Keratinocyte (primary cell): ENCODE results near the gene TLR9. TPM values are rescaled to one million over a fixed set of nuclear protein-coding genes. Genes with fewer than 3 reads are reported as not detected.

Source experiments
- DNase-seq: peaks from one replicate; pipeline ENCODE4 v3.0.0-alpha.2; 2011; ENCODE audit warnings: low read depth, missing footprints, low spot score
- FAIRE-seq: peaks from 2 replicates; lab custom pipeline; 2011; peaks lifted over from hg19 to GRCh38; lab: Jason Lieb, UNC
- H2AFZ ChIP-seq: 2 replicates; pipeline ENCODE4 v1.6.0; 2012; ENCODE audit warnings: low read length, control low read depth, inconsistent platforms; ENCODE audit not compliant: control insufficient read depth
- H3K27ac ChIP-seq: 2 replicates; pipeline ENCODE4 v1.5.1; 2011; ENCODE audit warnings: low read length; ENCODE audit not compliant: control insufficient read depth, insufficient read depth
- H3K27me3 ChIP-seq: 3 replicates; pipeline ENCODE4 v1.6.0; 2011; ENCODE audit warnings: low read length; ENCODE audit not compliant: control insufficient read depth, insufficient read depth; ENCODE audit errors: extremely low read depth
- H3K36me3 ChIP-seq, 2 experiments: 2 replicates in 1 of 2; 3 replicates in 1 of 2; pipeline ENCODE4 v1.5.1; 2011; ENCODE audit warnings: low read length in 2 of 2, mild to moderate bottlenecking in 1 of 2; ENCODE audit not compliant: control insufficient read depth in 2 of 2, insufficient read depth in 2 of 2; ENCODE audit errors: extremely low read depth in 1 of 2
- H3K4me1 ChIP-seq: 3 replicates; pipeline ENCODE4 v1.5.1; 2011; ENCODE audit warnings: low read length; ENCODE audit not compliant: control insufficient read depth, insufficient read depth; ENCODE audit errors: extremely low read depth
- H3K4me2 ChIP-seq: 3 replicates; pipeline ENCODE4 v1.6.0; 2011; ENCODE audit warnings: low read depth, low read length; ENCODE audit not compliant: control insufficient read depth, insufficient read depth; ENCODE audit errors: extremely low read depth
- H3K4me3 ChIP-seq, 3 experiments: fragments of 200-600 bp in 1 of 3; sonication (generic) in 1 of 3; 2 replicates in 2 of 3; 3 replicates in 1 of 3; pipeline ENCODE4 v1.5.1; 2011 to 2016; ENCODE audit warnings: low read length in 3 of 3, mild to moderate bottlenecking in 3 of 3, control low read depth in 2 of 3, inconsistent platforms in 1 of 3, low read depth in 1 of 3, mixed read lengths in 1 of 3, mixed run types in 1 of 3, moderate library complexity in 1 of 3; ENCODE audit not compliant: control insufficient read depth in 2 of 3, insufficient read depth in 2 of 3; ENCODE audit errors: extremely low read depth in 1 of 3
- H3K79me2 ChIP-seq: 2 replicates; pipeline ENCODE4 v1.6.0; 2012; ENCODE audit warnings: low read length; ENCODE audit not compliant: control insufficient read depth, insufficient read depth
- H3K9ac ChIP-seq: 3 replicates; pipeline ENCODE4 v1.6.0; 2011; ENCODE audit warnings: low read length; ENCODE audit not compliant: control insufficient read depth, insufficient read depth; ENCODE audit errors: extremely low read depth
- H3K9me1 ChIP-seq: 3 replicates; pipeline ENCODE4 v1.6.0; 2011; ENCODE audit warnings: low read length; ENCODE audit not compliant: control insufficient read depth, insufficient read depth; ENCODE audit errors: extremely low read depth
- H3K9me3 ChIP-seq: 2 replicates; pipeline ENCODE4 v1.5.1; 2012; ENCODE audit warnings: low read depth, low read length; ENCODE audit not compliant: control insufficient read depth
- H4K20me1 ChIP-seq: 3 replicates; pipeline ENCODE4 v1.6.0; 2011; ENCODE audit warnings: low read length; ENCODE audit not compliant: control insufficient read depth, insufficient read depth; ENCODE audit errors: extremely low read depth
- CTCF ChIP-seq, 3 experiments: IDR thresholded peaks in 1 of 3; conservative IDR thresholded peaks in 1 of 3; optimal IDR thresholded peaks in 1 of 3; 2 replicates in 2 of 3; 3 replicates in 1 of 3; pipeline versions ENCODE3 to v1.5.1; 2011; ENCODE audit warnings: low read length in 3 of 3, mild to moderate bottlenecking in 3 of 3, moderate library complexity in 2 of 3, control low read depth in 1 of 3, inconsistent platforms in 1 of 3; ENCODE audit not compliant: insufficient read depth in 2 of 3; ENCODE audit errors: extremely low read depth in 1 of 3
- EZH2 ChIP-seq: IDR thresholded peaks from one replicate; pipeline ENCODE4 v1.6.1; 2012; ENCODE audit warnings: inconsistent platforms, mild to moderate bottlenecking, low read length, moderate library complexity
- dilution Hi-C: fragments of 300-500 bp; cut with MboI; formaldehyde crosslinking; loops from one replicate; pipeline ENCODE4 v1.7.0; 2020; ENCODE audit warnings: low sequenced_read_pairs; ENCODE audit not compliant: extremely low pct_ligation_motif_present
- polyA plus RNA-seq, 5 experiments: library from polyadenylated mRNA; depleted of rRNA in 3 of 5; stranded (reverse) in 3 of 5; stranded (forward) in 1 of 5; unstranded in 1 of 5; fragments of >200 nt; gene quantifications; 1 replicate in 1 of 5; 2 replicates in 3 of 5; 3 replicates in 1 of 5; pipeline versions ENCODE4 v1.2.1 to v1.2.3, GENCODE V29; 2011 to 2012; ENCODE audit warnings: missing spikeins in 2 of 5, low read depth in 1 of 5, low replicate concordance in 1 of 5

TLR9 gene
- polyA plus RNA-seq, 1 donor (not counting 4 experiments of a cell fraction or from before 2014, with no cell fraction given) = not detected

- TF ChIP-seq CTCF (optimal IDR thresholded peaks at IDR 0.05 in 1 of 3, IDR thresholded peaks at IDR 0.05 in 1 of 3, conservative IDR thresholded peaks at IDR 0.05 in 1 of 3; ENCODE audit: extremely low read depth in 1 of 3, insufficient read depth in 2 of 3, low read length in 3 of 3) (no peak), EZH2 (no peak)
- Histone ChIP-seq H3K4me2 (no peak overlapping the region), H3K36me3 (peaks cover 36 to 45% of the 10 kb centered on the region in 2 experiments), H3K27me3 (no peaks in the 10 kb centered on the region), H3K79me2 (peaks cover 3% of the 10 kb centered on the region), H3K9me3 (no peaks in the 10 kb centered on the region), H3K27ac (no peak overlapping the region), H3K4me1 (peaks cover 11% of the 10 kb centered on the region), H2AFZ (no peak overlapping the region), H4K20me1 (peaks cover 4% of the 10 kb centered on the region), H3K9me1 (no peaks in the 10 kb centered on the region), H3K4me3 (no peak overlapping the region), H3K9ac (no peak overlapping the region)
- no peak for DNase-seq
- dilution Hi-C loops = no loop called here
- FAIRE-seq = peak; percentile 41
Measured at GRCh38 chr3:52253314-52254304, 28.2 kb upstream of the TLR9 start.

GRCh38 chr3:52250122-52250521, 24.7 kb upstream of the TLR9 start:
- Histone ChIP-seq H2AFZ (no peak overlapping the region), H4K20me1 (peaks cover 2% of the 10 kb centered on the region), H3K4me2 (no peak overlapping the region), H3K4me3 (no peak overlapping the region), H3K79me2 (no peaks in the 10 kb centered on the region), H3K9me3 (no peaks in the 10 kb centered on the region), H3K9me1 (no peaks in the 10 kb centered on the region), H3K4me1 (peaks cover 21% of the 10 kb centered on the region), H3K36me3 (peaks cover 15 to 22% of the 10 kb centered on the region in 2 experiments), H3K27ac (no peak overlapping the region), H3K27me3 (no peaks in the 10 kb centered on the region), H3K9ac (no peak overlapping the region)
- DNase-seq = no peak
- no peak for FAIRE-seq
- dilution Hi-C loops = no loop called here
- TF ChIP-seq CTCF (optimal IDR thresholded peaks at IDR 0.05 in 1 of 3, IDR thresholded peaks at IDR 0.05 in 1 of 3, conservative IDR thresholded peaks at IDR 0.05 in 1 of 3; ENCODE audit: extremely low read depth in 1 of 3, insufficient read depth in 2 of 3, low read length in 3 of 3) = no peak
- no peak for TF ChIP-seq EZH2
